ENCODE data around the gene CDKL1. TPM values are rescaled to one million over a fixed set of nuclear protein-coding genes. Genes with fewer than 3 reads are reported as not detected.

The CDKL1 gene
- polyA plus RNA-seq, 3 donors: 6.1 to 9.6 (median 7.7) TPM

DNA sequence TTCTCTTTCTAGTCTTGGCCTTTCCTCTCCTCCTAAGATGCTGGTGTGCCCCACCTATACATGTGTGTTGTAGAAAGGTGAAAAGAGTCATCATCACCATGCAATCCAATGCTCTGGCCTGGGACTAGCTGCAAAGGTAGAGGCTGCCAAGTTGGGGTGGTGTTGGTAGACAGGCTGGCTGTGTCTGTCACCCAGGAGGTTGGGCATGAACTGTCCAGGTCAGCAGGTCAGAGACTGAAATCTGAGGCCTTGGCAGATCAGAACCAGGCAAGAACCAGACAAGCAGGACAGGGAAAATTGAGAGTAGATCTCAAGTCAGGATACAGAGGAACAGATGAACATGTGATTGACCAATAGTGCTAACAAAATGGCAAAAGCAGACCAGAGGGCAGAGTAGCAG, 110.8 kb downstream of the CDKL1 start:
- DNase-seq: no peak

Other genes starting within 250 kb of the CDKL1 start
- 10 to 100 TPM; 33.0 to 39.0 (median 34.8) TPM for gene SOS2, start 165.3 kb downstream of the CDKL1 start, polyA plus RNA-seq (ENCODE audit: insufficient read length in 3 of 3)
- gene L2HGDH, start 84.7 kb downstream of the CDKL1 start, polyA plus RNA-seq (ENCODE audit: insufficient read length in 3 of 3): 10 to 100 TPM in 2 of 3 donors, 1 to 10 TPM in 1; 8.6 to 13.7 (median 10.4) TPM
- gene DMAC2L, start 84.6 kb downstream of the CDKL1 start, polyA plus RNA-seq (ENCODE audit: insufficient read length in 3 of 3): 10 to 100 TPM; 16.8 to 31.9 (median 31.6) TPM
- gene MAP4K5, start 135.7 kb upstream of the CDKL1 start, polyA plus RNA-seq (ENCODE audit: insufficient read length in 3 of 3): 10 to 100 TPM; 43.4 to 50.4 (median 50.2) TPM
- gene ATL1, start 163.3 kb upstream of the CDKL1 start, polyA plus RNA-seq (ENCODE audit: insufficient read length in 3 of 3): 10 to 100 TPM in 1 of 3 donors, 1 to 10 TPM in 2; 8.7 to 10.7 (median 9.3) TPM

Data from renal pelvis (tissue), 4 donors.